DND-41 (cell line): Measurements from ENCODE around the gene UST.
"Not testable (repeated sequence)": the region's sequence is repeated elsewhere in the genome, so short reads cannot be mapped to it uniquely, and the experiment has no call there.

Experiments used
- EZH2 ChIP-seq: IDR thresholded peaks from 3 replicates; pipeline ENCODE4 v1.6.1; 2012; ENCODE audit warnings: borderline replicate concordance, low read depth, mild to moderate bottlenecking, moderate library complexity, low read length, inconsistent platforms; ENCODE audit not compliant: severe bottlenecking
- TF ChIP-seq, protein P1 (sequence below): IDR thresholded peaks from 2 replicates; pipeline ENCODE4 v1.5.1; 2012; ENCODE audit warnings: borderline replicate concordance, low read length, moderate library complexity, mild to moderate bottlenecking; ENCODE audit not compliant: poor library complexity, severe bottlenecking; ENCODE audit errors: extremely low read depth

DNA sequence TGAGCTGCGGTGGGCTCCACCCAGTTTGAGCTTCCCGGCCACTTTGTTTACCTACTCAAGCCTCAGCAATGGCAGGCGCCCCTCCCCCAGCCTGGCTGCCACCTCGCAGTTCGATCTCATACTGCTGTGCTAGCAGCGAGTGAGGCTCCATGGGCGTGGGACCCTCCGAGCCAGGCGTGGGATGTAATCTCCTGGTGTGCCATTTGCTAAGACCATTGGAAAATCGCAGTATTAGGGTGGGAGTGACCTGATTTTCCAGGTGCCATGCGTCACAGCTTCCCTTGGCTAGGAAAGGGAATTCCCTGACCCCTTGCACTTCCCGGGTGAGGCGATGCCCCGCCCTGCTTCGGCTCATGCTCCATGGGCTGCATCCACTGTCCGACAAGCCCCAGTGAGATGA, 117.3 kb downstream of the UST start:
- TF ChIP-seq, protein P1, sequence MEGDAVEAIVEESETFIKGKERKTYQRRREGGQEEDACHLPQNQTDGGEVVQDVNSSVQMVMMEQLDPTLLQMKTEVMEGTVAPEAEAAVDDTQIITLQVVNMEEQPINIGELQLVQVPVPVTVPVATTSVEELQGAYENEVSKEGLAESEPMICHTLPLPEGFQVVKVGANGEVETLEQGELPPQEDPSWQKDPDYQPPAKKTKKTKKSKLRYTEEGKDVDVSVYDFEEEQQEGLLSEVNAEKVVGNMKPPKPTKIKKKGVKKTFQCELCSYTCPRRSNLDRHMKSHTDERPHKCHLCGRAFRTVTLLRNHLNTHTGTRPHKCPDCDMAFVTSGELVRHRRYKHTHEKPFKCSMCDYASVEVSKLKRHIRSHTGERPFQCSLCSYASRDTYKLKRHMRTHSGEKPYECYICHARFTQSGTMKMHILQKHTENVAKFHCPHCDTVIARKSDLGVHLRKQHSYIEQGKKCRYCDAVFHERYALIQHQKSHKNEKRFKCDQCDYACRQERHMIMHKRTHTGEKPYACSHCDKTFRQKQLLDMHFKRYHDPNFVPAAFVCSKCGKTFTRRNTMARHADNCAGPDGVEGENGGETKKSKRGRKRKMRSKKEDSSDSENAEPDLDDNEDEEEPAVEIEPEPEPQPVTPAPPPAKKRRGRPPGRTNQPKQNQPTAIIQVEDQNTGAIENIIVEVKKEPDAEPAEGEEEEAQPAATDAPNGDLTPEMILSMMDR, result not testable (repeated sequence)
- TF ChIP-seq EZH2, result not testable (repeated sequence)
